ENCODE measurements around the gene BAG5.

- TF ChIP-seq CTCF (IDR thresholded peaks at IDR 0.05) (no peak), POLR2A (IDR thresholded peaks at IDR 0.05) (no peak)
Observed at GRCh38 chr14:103549361-103550311, 12.8 kb downstream of the BAG5 start.

All from uterus (tissue), 2 donors.